HG03521 (cell line): ENCODE results near the gene VTCN1.
"Not testable (repeated sequence)": the region's sequence is repeated elsewhere in the genome, so short reads cannot be mapped to it uniquely, and the experiment has no call there.

ENCODE experiments used
- ATAC-seq: cut with Tn5 transposase; IDR thresholded peaks from one replicate; pipeline ENCODE4 v1.9.1; 2021; ENCODE audit warnings: mild to moderate bottlenecking, moderate library complexity; ENCODE audit not compliant: unreplicated experiment

The VTCN1 gene

GRCh38 chr1:117169871-117170596 lies 40.7 kb downstream of the VTCN1 start:
- ATAC-seq: no peak

- ATAC-seq: no peak
Measured at GRCh38 chr1:117167402-117167801, 43.3 kb downstream of the VTCN1 start.

- no peak for ATAC-seq
Measured at GRCh38 chr1:117166076-117166475, 44.7 kb downstream of the VTCN1 start.

- ATAC-seq: no peak
Measured at GRCh38 chr1:117164209-117164608, 46.5 kb downstream of the VTCN1 start.

GRCh38 chr1:117162816-117163215 lies 47.9 kb downstream of the VTCN1 start:
- ATAC-seq: no peak

- no peak for ATAC-seq
Measured at GRCh38 chr1:117161887-117162286, 48.8 kb downstream of the VTCN1 start.

GRCh38 chr1:117151305-117151704 lies 59.4 kb downstream of the VTCN1 start:
- not testable (repeated sequence) for ATAC-seq

- ATAC-seq: no peak
Measured at GRCh38 chr1:117150316-117150715, 60.4 kb downstream of the VTCN1 start.

GRCh38 chr1:117147856-117148588 lies 62.7 kb downstream of the VTCN1 start:
- ATAC-seq: no peak

- no peak for ATAC-seq
Measured at GRCh38 chr1:117147341-117147831, 63.3 kb downstream of the VTCN1 start.

- ATAC-seq: no peak
Measured at GRCh38 chr1:117146575-117147340, 64.0 kb downstream of the VTCN1 start.

GRCh38 chr1:117146072-117146471 lies 64.7 kb downstream of the VTCN1 start:
- ATAC-seq: no peak

GRCh38 chr1:117143871-117144270 lies 66.9 kb downstream of the VTCN1 start:
- no peak for ATAC-seq

GRCh38 chr1:117143172-117143571 lies 67.6 kb downstream of the VTCN1 start:
- no peak for ATAC-seq

GRCh38 chr1:117142200-117142599 lies 68.5 kb downstream of the VTCN1 start:
- no peak for ATAC-seq

- ATAC-seq: no peak
Measured at GRCh38 chr1:117138561-117138960, 72.2 kb downstream of the VTCN1 start.

- no peak for ATAC-seq
Measured at GRCh38 chr1:117138106-117138505, 72.6 kb downstream of the VTCN1 start.

GRCh38 chr1:117137281-117137855 lies 73.4 kb downstream of the VTCN1 start:
- ATAC-seq: no peak

- no peak for ATAC-seq
Measured at GRCh38 chr1:117136749-117137148, 74.0 kb downstream of the VTCN1 start.

GRCh38 chr1:117135329-117135728 lies 75.4 kb downstream of the VTCN1 start:
- ATAC-seq: no peak

- no peak for ATAC-seq
Measured at GRCh38 chr1:117130526-117130925, 80.2 kb downstream of the VTCN1 start.
